Right renal pelvis (tissue), 4 donors: ENCODE measurements around the gene CFL1. TPM values are rescaled to one million over a fixed set of nuclear protein-coding genes. Genes with fewer than 3 reads are reported as not detected.
A peak's percentile ranks its signal among the peaks of the same experiment; 100 is the strongest.
"Not testable (repeated sequence)": the region's sequence is repeated elsewhere in the genome, so short reads cannot be mapped to it uniquely, and the experiment has no call there.

Experiments used
- DNase-seq, 4 donors: peaks; one replicate each; pipeline ENCODE4 v3.0.0-alpha.2; 2013; ENCODE audit warnings: low read depth in 4 of 4, low spot score in 3 of 4, missing footprints in 1 of 4
- polyA plus RNA-seq, 4 donors: library from polyadenylated mRNA; unstranded; fragments of 120-200 nt; gene quantifications; one replicate each; pipeline ENCODE4 v1.2.1, GENCODE V29; 2013; ENCODE audit not compliant: insufficient read length in 4 of 4

The CFL1 gene
- 100 to 1,000 TPM; 733 to 795 (median 777) TPM for polyA plus RNA-seq

- DNase-seq: peak in 3 of 4 donors; percentile 91 to 93 (median 92)
Observed at GRCh38 chr11:65857853-65858680, at the start of gene CFL1. Gene CFL1, minus strand, starts transcription at chr11:65858180. Its CDS starts 81 bp downstream, at chr11:65858099.

- no peak for DNase-seq
Observed at GRCh38 chr11:65906602-65907001, 48.6 kb upstream of the CFL1 start.

GRCh38 chr11:65903715-65904114 is 45.7 kb upstream of the CFL1 start:
- DNase-seq: no peak

- no peak for DNase-seq
Observed at GRCh38 chr11:65903068-65903481, 45.1 kb upstream of the CFL1 start.

GRCh38 chr11:65900899-65901180 is 42.9 kb upstream of the CFL1 start:
- DNase-seq: no peak

- no peak for DNase-seq
Observed at GRCh38 chr11:65900125-65900898, 42.3 kb upstream of the CFL1 start, which contains the start of gene FOSL1. Gene FOSL1, minus strand, starts transcription at chr11:65900388. Its CDS starts 49 bp downstream, at chr11:65900339.

- DNase-seq: no peak
Observed at GRCh38 chr11:65899356-65900124, 41.6 kb upstream of the CFL1 start.

- no peak for DNase-seq
Observed at GRCh38 chr11:65898656-65899355, 40.8 kb upstream of the CFL1 start.

- no peak for DNase-seq
Observed at GRCh38 chr11:65897020-65897471, 39.1 kb upstream of the CFL1 start.

- no peak for DNase-seq
Observed at GRCh38 chr11:65896034-65896999, 38.3 kb upstream of the CFL1 start.

- no peak for DNase-seq
Observed at GRCh38 chr11:65895482-65895981, 37.6 kb upstream of the CFL1 start.

- DNase-seq: no peak
Observed at GRCh38 chr11:65894034-65894591, 36.1 kb upstream of the CFL1 start.

- no peak for DNase-seq
Observed at GRCh38 chr11:65892661-65893317, 34.8 kb upstream of the CFL1 start.

GRCh38 chr11:65892137-65892540 is 34.2 kb upstream of the CFL1 start:
- not testable (repeated sequence) for DNase-seq

- DNase-seq: no peak
Observed at GRCh38 chr11:65891219-65892136, 33.5 kb upstream of the CFL1 start.

- DNase-seq: peak; percentile 91 to 93 (median 92)
Observed at GRCh38 chr11:65890324-65891218, 32.6 kb upstream of the CFL1 start, which contains the start of gene CCDC85B. Gene CCDC85B, plus strand, starts transcription at chr11:65890673. Its CDS starts 111 bp downstream, at chr11:65890784.
